Osteoblast (primary cell): ENCODE results near the gene NDST4. TPM values are rescaled to one million over a fixed set of nuclear protein-coding genes. Genes with fewer than 3 reads are reported as not detected.

ENCODE experiments used
- DNase-seq: peaks from one replicate; pipeline ENCODE4 v3.0.0; 2011; ENCODE audit warnings: low spot score, mixed read lengths; ENCODE audit not compliant: insufficient read length; ENCODE audit errors: missing footprints
- H2AFZ ChIP-seq: 2 replicates; pipeline ENCODE4 v1.6.0; 2011; ENCODE audit warnings: mild to moderate bottlenecking, low read length
- H3K27ac ChIP-seq: 2 replicates; pipeline ENCODE4 v1.5.1; 2011; ENCODE audit warnings: mild to moderate bottlenecking, low read depth, low read length, moderate library complexity
- H3K27me3 ChIP-seq: 2 replicates; pipeline ENCODE4 v1.6.0; 2012; ENCODE audit warnings: mild to moderate bottlenecking, control low read depth, inconsistent platforms, low read length, moderate library complexity; ENCODE audit not compliant: insufficient read depth
- H3K36me3 ChIP-seq: 2 replicates; pipeline ENCODE4 v1.5.1; 2011; ENCODE audit warnings: mild to moderate bottlenecking, low read length, control low read depth, moderate library complexity; ENCODE audit not compliant: insufficient read depth
- H3K4me1 ChIP-seq: 2 replicates; pipeline ENCODE4 v1.5.1; 2011; ENCODE audit warnings: mild to moderate bottlenecking, low read length, control low read depth, moderate library complexity; ENCODE audit not compliant: insufficient read depth
- H3K4me2 ChIP-seq: 2 replicates; pipeline ENCODE4 v1.6.0; 2011; ENCODE audit warnings: mild to moderate bottlenecking, low read length; ENCODE audit not compliant: insufficient read depth
- H3K4me3 ChIP-seq: fragments of 200-600 bp; sonication (generic); 3 replicates; pipeline ENCODE4 v1.5.1; 2012; ENCODE audit warnings: mild to moderate bottlenecking, low read length, inconsistent platforms; ENCODE audit not compliant: insufficient read depth
- H3K79me2 ChIP-seq: 2 replicates; pipeline ENCODE4 v1.6.0; 2012; ENCODE audit warnings: mild to moderate bottlenecking, low read length, control low read depth, inconsistent platforms; ENCODE audit not compliant: insufficient read depth
- H3K9me3 ChIP-seq: 2 replicates; pipeline ENCODE4 v1.5.1; 2011; ENCODE audit warnings: low read depth, low read length, control low read depth
- H4K20me1 ChIP-seq: 2 replicates; pipeline ENCODE4 v1.6.0; 2012; ENCODE audit warnings: mild to moderate bottlenecking, low read length, control low read depth; ENCODE audit not compliant: insufficient read depth
- total RNA-seq: library from RNA; depleted of rRNA; stranded (reverse); fragments of >200 nt; gene quantifications from 2 replicates; pipeline ENCODE4 v1.2.3, GENCODE V29; 2012
- TF ChIP-seq, protein P1 (sequence below): IDR thresholded peaks from 2 replicates; pipeline ENCODE4 v1.5.1; 2011; ENCODE audit warnings: mild to moderate bottlenecking, low read depth, low read length, moderate library complexity; ENCODE audit errors: extremely low read depth

Gene NDST4
- total RNA-seq, 1 donor: not detected

DNA sequence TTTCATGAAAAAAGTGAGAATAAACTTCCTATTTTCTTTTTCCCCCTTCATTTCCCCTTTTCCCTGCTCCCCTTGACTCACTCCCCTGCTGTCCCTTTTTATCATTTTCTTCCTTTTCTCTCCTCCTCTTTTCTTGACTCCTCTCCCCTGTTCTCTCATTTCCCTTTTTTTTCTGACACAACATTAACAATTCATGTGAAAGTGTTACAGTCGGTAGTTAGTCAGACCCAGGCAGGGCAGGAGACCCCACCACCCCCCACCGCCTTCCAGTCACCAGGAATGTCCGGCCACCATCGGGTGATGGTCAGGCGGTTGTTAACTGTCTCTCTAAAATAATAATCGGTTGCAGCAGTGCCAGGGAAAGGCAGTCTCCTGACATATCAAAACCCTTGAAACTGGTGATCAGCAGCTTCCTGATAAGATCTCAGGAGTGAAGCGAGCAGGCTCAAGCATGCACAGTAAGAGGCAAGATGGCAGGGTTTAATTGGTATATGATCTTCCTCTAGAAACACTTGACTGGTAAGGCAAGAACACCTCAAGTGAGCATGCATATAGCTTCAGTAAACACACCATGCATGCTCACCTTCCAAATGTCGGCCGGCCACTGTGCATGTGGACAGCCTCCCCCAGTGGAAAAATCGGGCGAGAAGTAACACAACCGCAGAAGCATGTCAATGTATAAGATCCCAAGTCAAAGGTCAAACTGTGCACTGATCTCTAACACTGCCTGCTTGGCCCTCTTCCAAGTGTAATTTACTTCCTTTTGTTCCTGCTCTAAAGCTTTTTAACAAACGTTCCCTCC, 191.4 kb downstream of the NDST4 start:
- no peak overlapping the region for H3K4me3 ChIP-seq
- H2AFZ ChIP-seq: no peak overlapping the region
- H3K4me2 ChIP-seq: no peak overlapping the region
- no peak for DNase-seq
- no peaks in the 10 kb centered on the region for H3K9me3 ChIP-seq
- H3K27ac ChIP-seq: no peak overlapping the region
- H3K27me3 ChIP-seq: no peaks in the 10 kb centered on the region
- no peaks in the 10 kb centered on the region for H4K20me1 ChIP-seq
- no peaks in the 10 kb centered on the region for H3K79me2 ChIP-seq
- H3K36me3 ChIP-seq: no peaks in the 10 kb centered on the region
- TF ChIP-seq, protein P1, sequence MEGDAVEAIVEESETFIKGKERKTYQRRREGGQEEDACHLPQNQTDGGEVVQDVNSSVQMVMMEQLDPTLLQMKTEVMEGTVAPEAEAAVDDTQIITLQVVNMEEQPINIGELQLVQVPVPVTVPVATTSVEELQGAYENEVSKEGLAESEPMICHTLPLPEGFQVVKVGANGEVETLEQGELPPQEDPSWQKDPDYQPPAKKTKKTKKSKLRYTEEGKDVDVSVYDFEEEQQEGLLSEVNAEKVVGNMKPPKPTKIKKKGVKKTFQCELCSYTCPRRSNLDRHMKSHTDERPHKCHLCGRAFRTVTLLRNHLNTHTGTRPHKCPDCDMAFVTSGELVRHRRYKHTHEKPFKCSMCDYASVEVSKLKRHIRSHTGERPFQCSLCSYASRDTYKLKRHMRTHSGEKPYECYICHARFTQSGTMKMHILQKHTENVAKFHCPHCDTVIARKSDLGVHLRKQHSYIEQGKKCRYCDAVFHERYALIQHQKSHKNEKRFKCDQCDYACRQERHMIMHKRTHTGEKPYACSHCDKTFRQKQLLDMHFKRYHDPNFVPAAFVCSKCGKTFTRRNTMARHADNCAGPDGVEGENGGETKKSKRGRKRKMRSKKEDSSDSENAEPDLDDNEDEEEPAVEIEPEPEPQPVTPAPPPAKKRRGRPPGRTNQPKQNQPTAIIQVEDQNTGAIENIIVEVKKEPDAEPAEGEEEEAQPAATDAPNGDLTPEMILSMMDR: no peak
- H3K4me1 ChIP-seq: no peaks in the 10 kb centered on the region

DNA sequence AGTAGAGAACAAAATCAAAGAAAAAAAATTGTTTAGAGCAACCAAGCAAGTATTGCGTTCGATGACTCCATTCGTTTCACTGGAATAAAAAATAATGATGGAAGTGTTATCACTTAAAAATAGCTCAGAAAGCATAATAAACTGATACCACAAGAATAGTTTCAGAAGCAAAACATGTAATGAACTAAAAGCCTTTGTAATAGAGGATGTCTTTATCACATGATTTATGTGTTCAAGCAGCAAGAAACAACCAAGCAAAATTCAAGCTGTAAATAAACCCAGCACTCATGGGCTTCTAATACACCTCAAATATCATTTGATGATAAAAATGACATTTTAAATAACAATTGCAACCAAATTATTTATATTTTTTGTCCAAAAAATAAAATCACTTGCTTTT, 192.2 kb downstream of the NDST4 start:
- Histone ChIP-seq H3K9me3 (no peaks in the 10 kb centered on the region), H3K79me2 (no peaks in the 10 kb centered on the region), H3K4me3 (no peak overlapping the region), H2AFZ (no peak overlapping the region), H3K27me3 (no peaks in the 10 kb centered on the region), H4K20me1 (no peaks in the 10 kb centered on the region), H3K4me2 (no peak overlapping the region), H3K36me3 (no peaks in the 10 kb centered on the region), H3K27ac (no peak overlapping the region), H3K4me1 (no peaks in the 10 kb centered on the region)
- no peak for DNase-seq
- TF ChIP-seq, protein P1: no peak

DNA sequence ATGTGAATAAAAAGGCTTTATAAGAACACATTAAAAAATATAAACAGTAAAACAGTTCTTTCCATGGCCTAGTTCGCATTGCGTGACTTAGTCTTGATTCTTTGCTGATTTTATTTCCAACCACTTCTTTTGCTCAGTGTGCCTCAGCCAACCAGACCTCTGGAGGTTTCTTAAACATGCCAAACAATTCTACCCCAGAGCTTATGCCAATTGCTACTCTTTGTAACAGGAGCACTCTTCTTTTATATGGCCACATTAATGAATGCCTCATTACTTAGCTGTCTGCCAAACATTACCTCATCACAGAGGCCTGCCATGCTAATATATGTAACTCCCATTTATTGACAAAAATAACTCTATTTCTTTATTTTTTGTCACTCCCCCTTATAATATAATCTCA, 202.3 kb downstream of the NDST4 start:
- Histone ChIP-seq H3K4me2 (no peak overlapping the region), H3K27me3 (no peaks in the 10 kb centered on the region), H2AFZ (no peak overlapping the region), H4K20me1 (no peaks in the 10 kb centered on the region), H3K4me3 (no peak overlapping the region), H3K4me1 (no peaks in the 10 kb centered on the region), H3K27ac (no peak overlapping the region), H3K9me3 (no peaks in the 10 kb centered on the region), H3K79me2 (no peaks in the 10 kb centered on the region), H3K36me3 (no peaks in the 10 kb centered on the region)
- TF ChIP-seq, protein P1: no peak
- no peak for DNase-seq

DNA sequence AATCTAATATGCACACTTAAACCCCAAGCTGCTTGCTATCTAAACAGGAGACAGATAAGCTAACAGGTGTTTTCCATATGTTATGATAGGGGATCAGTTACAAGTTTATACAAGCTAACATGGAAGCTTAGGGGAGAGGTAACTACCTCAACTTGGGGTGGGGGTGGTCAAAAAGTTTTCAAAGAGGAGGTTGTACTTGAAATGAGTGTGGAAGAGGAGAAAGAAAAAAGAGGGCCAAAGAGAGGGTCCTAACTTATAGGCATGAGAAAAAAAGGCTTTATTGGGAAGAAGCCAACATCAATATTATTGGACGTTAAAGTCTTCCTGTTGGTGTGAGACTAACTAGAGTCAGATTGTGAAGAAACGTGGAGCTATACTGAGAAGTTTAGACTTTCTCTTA, 205.9 kb downstream of the NDST4 start:
- TF ChIP-seq, protein P1: no peak
- Histone ChIP-seq H3K36me3 (no peaks in the 10 kb centered on the region), H3K27ac (no peak overlapping the region), H2AFZ (no peak overlapping the region), H3K4me3 (no peak overlapping the region), H3K27me3 (no peaks in the 10 kb centered on the region), H3K79me2 (no peaks in the 10 kb centered on the region), H4K20me1 (no peaks in the 10 kb centered on the region), H3K4me1 (no peaks in the 10 kb centered on the region), H3K4me2 (no peak overlapping the region), H3K9me3 (no peaks in the 10 kb centered on the region)
- no peak for DNase-seq
